AG09319 (cell line): ENCODE measurements around the gene TMEM54.

Source experiments
- DNase-seq: peaks from one replicate; pipeline ENCODE4 v3.0.0-alpha.2; 2010; ENCODE audit warnings: low read depth; ENCODE audit errors: extremely low read depth
- CTCF ChIP-seq: IDR thresholded peaks from 2 replicates; pipeline ENCODE4 v1.5.1; 2011; ENCODE audit warnings: low read depth, mild to moderate bottlenecking, inconsistent platforms, low read length, moderate library complexity

TMEM54 gene, protein sequence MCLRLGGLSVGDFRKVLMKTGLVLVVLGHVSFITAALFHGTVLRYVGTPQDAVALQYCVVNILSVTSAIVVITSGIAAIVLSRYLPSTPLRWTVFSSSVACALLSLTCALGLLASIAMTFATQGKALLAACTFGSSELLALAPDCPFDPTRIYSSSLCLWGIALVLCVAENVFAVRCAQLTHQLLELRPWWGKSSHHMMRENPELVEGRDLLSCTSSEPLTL

GRCh38 chr1:32900956-32901822 lies at the start of gene TMEM54:
Gene TMEM54, minus strand, starts transcription at chr1:32901389. Its CDS starts 151 bp downstream, at chr1:32901238.
- DNase-seq = no peak
- no peak for TF ChIP-seq CTCF

DNA sequence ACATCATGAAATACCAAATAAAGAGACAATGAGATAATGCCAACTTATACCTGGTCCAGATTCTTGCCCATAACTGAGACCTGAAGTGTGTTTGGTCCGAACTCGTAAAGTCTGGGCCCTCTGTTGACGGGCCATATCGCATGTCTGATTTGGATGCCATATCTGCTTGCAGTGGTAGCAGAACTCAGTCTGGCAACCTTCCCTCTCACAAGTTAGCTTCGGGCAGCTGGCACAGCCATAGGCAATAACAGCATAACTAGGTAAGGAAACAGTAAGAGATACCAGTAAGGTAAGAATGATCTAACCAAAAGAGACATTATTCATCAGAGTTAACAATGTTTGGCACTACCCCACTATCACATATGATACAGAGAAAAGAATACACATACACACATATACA lies 48.3 kb upstream of the TMEM54 start:
- no peak for TF ChIP-seq CTCF
- no peak for DNase-seq

GRCh38 chr1:32948905-32949304 lies 47.7 kb upstream of the TMEM54 start:
- DNase-seq = no peak
- no peak for TF ChIP-seq CTCF

DNA sequence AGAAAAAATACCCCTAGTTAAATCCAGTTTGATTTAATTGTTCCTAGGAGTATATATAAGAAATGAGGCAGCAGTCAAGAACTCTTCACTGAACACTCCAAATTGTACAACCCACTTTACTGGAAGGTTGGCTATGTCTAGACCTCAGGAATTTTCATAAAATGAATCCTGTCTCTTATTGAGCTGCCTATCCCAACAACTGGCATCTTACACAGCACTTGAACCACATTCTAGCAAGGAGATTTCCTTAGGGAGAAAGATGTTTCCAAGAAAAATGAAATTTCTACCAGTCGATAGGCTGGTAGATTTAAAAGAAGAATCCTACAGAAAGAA lies 47.2 kb upstream of the TMEM54 start:
- no peak for DNase-seq
- no peak for TF ChIP-seq CTCF

- no peak for DNase-seq
- no peak for TF ChIP-seq CTCF
Observed at GRCh38 chr1:32947669-32948389, 46.6 kb upstream of the TMEM54 start.

DNA sequence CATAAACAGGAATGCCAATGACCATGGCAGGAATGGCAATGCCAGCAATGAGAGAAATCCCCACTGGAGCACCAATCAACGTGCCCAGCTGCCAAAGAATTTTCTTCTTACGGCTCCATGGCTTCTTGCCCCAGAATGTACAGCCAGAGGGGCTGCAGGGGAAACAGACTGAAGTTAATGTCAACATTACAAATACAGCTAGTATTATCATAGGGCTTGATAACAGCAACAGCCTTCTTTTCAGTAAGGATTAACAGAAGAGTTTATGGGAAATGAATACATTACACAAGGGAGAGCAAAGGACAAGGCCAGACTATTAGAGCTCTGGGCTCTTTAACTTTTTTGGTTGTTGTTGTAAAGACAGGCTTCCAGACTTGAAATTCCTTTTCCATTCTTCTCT lies 45.2 kb upstream of the TMEM54 start:
- DNase-seq = no peak
- no peak for TF ChIP-seq CTCF

DNA sequence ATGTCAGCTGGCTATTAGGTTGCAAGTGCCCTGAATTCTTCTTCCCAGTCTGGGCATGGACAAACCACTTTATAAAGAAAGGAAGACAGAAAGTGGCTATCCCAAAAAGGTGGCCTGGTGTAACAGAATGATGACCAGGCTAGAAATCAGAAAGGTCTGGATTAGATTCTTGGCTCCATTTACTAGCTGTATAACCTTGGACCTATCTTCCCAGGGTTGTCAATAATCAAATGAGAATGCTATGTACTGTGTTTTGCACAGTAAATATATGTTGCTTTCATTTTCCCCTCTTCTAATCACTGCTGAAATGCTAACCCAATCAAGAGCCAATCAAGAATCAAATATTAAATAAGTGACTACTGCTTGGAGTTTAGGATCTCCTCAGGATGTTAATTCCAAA lies 43.0 kb upstream of the TMEM54 start:
- no peak for DNase-seq
- TF ChIP-seq CTCF = no peak
